ENCODE results near the gene ARG1.

The ARG1 gene

DNA sequence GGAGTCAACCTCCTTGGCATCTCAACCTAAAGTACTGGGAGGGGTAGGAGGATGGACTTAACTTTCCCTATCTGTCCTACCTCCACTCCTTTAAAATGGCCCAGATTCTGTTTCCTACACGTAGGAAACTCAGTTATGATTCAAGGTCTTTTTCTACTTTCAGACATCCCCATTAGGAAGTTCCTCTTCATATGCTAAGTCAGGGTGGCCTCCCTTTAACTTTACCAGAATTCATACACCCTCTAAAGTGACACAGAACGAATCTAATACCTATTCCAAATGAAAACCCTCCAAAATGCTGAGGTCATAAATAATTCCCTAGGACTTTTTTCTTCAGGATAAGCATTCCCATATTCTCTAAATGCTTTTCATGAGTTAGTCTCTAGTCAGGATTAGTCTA is 15.6 kb downstream of the ARG1 start:
- Histone ChIP-seq H3K4me3 (ENCODE audit: low read length) (no peak overlapping the region), H3K9ac (ENCODE audit: low read length) (no peak overlapping the region), H3K4me1 (ENCODE audit: control insufficient read depth, insufficient read depth, low read length) (no peaks in the 10 kb centered on the region), H3K27me3 (ENCODE audit: control insufficient read depth, insufficient read depth, low read length) (no peaks in the 10 kb centered on the region), H3K36me3 (ENCODE audit: control insufficient read depth, insufficient read depth, low read length) (peaks cover 10% of the 10 kb centered on the region), H3K9me3 (ENCODE audit: control insufficient read depth, low read length) (no peaks in the 10 kb centered on the region)

DNA sequence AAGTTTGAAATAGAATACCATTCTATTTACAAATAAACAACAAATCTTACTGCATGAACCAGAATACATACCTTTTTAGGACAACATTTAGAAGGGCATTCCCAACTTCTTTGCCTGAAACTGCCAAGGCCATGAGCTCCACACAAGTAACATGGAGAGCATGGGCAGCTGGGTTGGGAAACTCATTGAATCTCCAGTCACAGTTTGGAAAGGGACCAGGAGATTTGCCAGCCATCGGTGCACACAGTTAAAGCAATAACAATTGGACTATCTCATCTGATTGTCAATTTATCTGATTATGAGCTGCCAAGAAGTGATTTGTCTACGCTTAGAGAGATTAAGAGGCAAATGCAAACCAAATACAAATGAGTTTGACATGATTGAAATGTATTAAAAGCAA is 19.9 kb downstream of the ARG1 start:
- Histone ChIP-seq H3K4me1 (ENCODE audit: control insufficient read depth, insufficient read depth, low read length) (no peaks in the 10 kb centered on the region), H3K4me3 (ENCODE audit: low read length) (no peak overlapping the region), H3K9me3 (ENCODE audit: control insufficient read depth, low read length) (no peaks in the 10 kb centered on the region), H3K9ac (ENCODE audit: low read length) (no peak overlapping the region), H3K27me3 (ENCODE audit: control insufficient read depth, insufficient read depth, low read length) (no peaks in the 10 kb centered on the region), H3K36me3 (ENCODE audit: control insufficient read depth, insufficient read depth, low read length) (peaks cover 12% of the 10 kb centered on the region)

DNA sequence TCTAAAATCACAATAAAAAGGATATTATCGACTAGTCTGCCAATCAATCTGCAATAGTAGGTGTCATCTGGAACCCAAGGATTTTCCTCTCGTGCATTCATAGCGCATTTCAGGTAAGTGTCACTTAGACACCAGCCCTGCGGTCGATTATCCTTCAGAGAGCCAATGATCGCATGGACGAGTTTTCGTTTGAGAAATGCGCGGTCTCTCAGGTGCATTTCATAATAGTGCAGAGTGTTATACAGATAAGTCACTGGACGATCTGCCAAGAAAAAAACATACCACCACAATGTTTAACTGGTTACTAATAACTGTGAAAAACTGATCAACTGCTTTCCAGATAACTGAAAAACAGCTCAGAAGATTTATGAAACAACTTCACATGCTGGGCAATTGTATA is 21.0 kb downstream of the ARG1 start:
- H3K36me3 ChIP-seq (ENCODE audit: control insufficient read depth, insufficient read depth, low read length), result peaks cover 5% of the 10 kb centered on the region
- no peaks in the 10 kb centered on the region for H3K4me1 ChIP-seq (ENCODE audit: control insufficient read depth, insufficient read depth, low read length)
- no peaks in the 10 kb centered on the region for H3K9me3 ChIP-seq (ENCODE audit: control insufficient read depth, low read length)
- no peaks in the 10 kb centered on the region for H3K27me3 ChIP-seq (ENCODE audit: control insufficient read depth, insufficient read depth, low read length)
- H3K9ac ChIP-seq (ENCODE audit: low read length), result no peak overlapping the region
- no peak overlapping the region for H3K4me3 ChIP-seq (ENCODE audit: low read length)

DNA sequence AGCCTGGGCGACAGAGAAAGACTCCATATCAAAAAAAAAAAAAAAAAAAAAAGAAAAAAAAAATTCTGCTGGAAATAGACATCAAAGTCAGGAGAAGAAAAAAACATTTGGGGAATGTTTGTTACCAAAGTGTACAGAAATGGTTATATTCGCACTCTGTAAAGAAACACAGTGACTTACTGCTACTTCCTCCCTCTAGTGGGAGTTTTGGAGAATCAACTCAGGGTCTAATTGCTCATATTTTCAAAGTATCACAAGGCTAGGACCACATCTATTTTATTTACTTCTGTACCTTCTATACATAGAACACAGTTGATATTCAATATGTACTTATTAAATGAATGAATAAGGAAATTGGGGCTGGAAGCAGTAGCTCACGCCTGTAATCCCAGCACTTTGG is 24.4 kb downstream of the ARG1 start:
- no peaks in the 10 kb centered on the region for H3K4me1 ChIP-seq (ENCODE audit: control insufficient read depth, insufficient read depth, low read length)
- H3K4me3 ChIP-seq (ENCODE audit: low read length), result no peak overlapping the region
- H3K9ac ChIP-seq (ENCODE audit: low read length), result no peak overlapping the region
- H3K36me3 ChIP-seq (ENCODE audit: control insufficient read depth, insufficient read depth, low read length), result peaks cover 3% of the 10 kb centered on the region
- no peaks in the 10 kb centered on the region for H3K27me3 ChIP-seq (ENCODE audit: control insufficient read depth, insufficient read depth, low read length)
- H3K9me3 ChIP-seq (ENCODE audit: control insufficient read depth, low read length), result no peaks in the 10 kb centered on the region

DNA sequence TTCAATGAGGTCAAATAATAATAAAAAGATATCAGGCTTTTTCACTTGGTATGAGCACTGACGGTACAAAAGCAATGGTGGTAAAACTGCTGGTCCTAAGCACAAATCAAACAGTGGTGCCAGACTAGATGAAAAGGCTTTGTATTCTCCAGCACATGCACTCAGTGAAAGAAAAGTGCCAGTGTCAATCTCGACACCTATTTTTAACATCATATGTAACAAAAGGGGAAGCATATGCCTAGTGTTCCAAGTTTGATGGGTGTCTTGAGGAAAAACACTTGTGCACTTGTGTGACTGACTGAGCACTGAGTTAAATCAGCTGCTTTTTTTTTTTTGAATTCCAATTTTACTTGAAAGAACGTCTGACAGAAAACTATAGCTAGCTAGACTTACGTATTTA is 27.7 kb downstream of the ARG1 start:
- Histone ChIP-seq H3K4me3 (ENCODE audit: low read length) (no peak overlapping the region), H3K4me1 (ENCODE audit: control insufficient read depth, insufficient read depth, low read length) (no peaks in the 10 kb centered on the region), H3K9ac (ENCODE audit: low read length) (no peak overlapping the region), H3K9me3 (ENCODE audit: control insufficient read depth, low read length) (no peaks in the 10 kb centered on the region), H3K36me3 (ENCODE audit: control insufficient read depth, insufficient read depth, low read length) (peaks cover 5% of the 10 kb centered on the region), H3K27me3 (ENCODE audit: control insufficient read depth, insufficient read depth, low read length) (no peaks in the 10 kb centered on the region)

DNA sequence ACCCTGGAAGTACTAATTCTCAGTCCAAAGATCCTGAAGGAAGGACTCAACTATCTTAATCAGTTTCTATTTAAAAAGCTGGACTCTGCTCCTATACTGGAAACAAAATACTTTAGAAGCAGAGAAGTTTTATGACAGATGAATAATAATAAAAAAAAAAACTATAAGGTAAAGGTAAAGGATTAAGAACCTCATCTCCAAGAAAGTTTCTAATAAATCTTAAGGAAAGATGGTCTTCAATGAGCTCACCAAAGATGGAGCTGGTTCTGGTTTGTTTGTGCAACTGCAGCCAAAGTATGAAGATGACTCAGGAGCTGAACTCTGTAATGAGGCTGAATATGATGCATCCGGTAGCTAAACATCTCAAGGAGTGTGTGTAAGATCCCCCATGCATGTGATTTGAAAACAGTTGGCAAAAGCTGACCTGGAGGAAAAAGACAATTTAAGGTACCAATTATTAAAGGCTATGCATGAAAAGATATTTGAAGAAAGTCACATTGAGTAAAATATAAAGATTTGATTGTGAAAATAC is 29.8 kb downstream of the ARG1 start:
- Histone ChIP-seq H3K9me3 (ENCODE audit: control insufficient read depth, low read length) (no peaks in the 10 kb centered on the region), H3K27me3 (ENCODE audit: control insufficient read depth, insufficient read depth, low read length) (no peaks in the 10 kb centered on the region), H3K4me3 (ENCODE audit: low read length) (no peak overlapping the region), H3K9ac (ENCODE audit: low read length) (no peak overlapping the region), H3K4me1 (ENCODE audit: control insufficient read depth, insufficient read depth, low read length) (no peaks in the 10 kb centered on the region), H3K36me3 (ENCODE audit: control insufficient read depth, insufficient read depth, low read length) (peaks cover 7% of the 10 kb centered on the region)

DNA sequence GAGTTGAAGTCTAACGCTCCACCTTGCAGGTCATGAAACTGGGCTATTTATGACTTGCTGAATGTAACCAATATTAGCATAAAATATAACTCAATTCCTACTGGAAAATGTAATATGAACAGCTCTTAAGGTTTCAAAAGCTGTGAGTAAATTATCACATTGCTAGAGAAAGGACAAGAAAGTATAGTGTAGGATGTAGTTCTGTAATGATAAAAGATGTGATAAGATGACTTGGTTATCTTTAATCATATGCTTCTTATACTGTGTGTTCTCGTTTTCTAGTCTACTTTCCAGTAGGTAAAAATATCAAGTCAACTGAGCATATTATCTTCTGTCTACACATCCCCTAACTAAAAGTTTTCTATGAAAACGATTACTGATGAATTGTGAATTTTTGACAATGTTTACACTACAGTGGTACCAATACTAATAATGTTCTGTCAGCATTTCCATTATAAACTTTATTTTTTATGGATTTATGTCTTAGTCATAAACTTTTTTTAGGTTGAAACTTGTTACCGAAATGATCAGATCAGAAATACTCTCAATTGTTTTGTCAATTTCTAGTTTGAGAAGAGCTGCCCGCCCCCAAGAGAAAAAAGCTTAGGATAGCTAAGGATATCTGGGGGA is 40.4 kb downstream of the ARG1 start:
- no peaks in the 10 kb centered on the region for H3K27me3 ChIP-seq (ENCODE audit: control insufficient read depth, insufficient read depth, low read length)
- H3K9me3 ChIP-seq (ENCODE audit: control insufficient read depth, low read length), result no peaks in the 10 kb centered on the region
- H3K4me3 ChIP-seq (ENCODE audit: low read length), result no peak overlapping the region
- H3K36me3 ChIP-seq (ENCODE audit: control insufficient read depth, insufficient read depth, low read length), result no peaks in the 10 kb centered on the region
- no peaks in the 10 kb centered on the region for H3K4me1 ChIP-seq (ENCODE audit: control insufficient read depth, insufficient read depth, low read length)
- no peak overlapping the region for H3K9ac ChIP-seq (ENCODE audit: low read length)

DNA sequence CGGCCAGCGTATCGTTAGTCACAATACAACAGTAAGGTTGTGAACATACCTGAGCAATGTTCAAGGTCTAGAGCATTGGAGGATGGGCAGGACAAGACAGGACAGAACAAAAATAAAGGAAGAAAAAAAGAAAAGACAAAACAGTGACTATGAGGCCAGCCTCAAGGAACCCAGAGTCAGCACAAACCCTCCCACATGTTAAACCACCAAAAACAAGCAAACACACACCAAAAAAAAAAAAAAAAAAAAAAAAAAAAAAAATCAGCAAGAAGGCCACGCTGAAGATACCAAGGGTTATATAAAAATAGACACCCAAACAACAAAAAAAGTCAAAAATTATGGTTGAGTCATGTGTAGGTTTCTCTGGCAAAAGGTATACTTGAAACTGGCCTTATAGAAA is 42.2 kb downstream of the ARG1 start:
- no peak overlapping the region for H3K4me3 ChIP-seq (ENCODE audit: low read length)
- H3K9me3 ChIP-seq (ENCODE audit: control insufficient read depth, low read length), result no peaks in the 10 kb centered on the region
- H3K4me1 ChIP-seq (ENCODE audit: control insufficient read depth, insufficient read depth, low read length), result no peaks in the 10 kb centered on the region
- no peaks in the 10 kb centered on the region for H3K27me3 ChIP-seq (ENCODE audit: control insufficient read depth, insufficient read depth, low read length)
- no peak overlapping the region for H3K9ac ChIP-seq (ENCODE audit: low read length)
- no peaks in the 10 kb centered on the region for H3K36me3 ChIP-seq (ENCODE audit: control insufficient read depth, insufficient read depth, low read length)

DNA sequence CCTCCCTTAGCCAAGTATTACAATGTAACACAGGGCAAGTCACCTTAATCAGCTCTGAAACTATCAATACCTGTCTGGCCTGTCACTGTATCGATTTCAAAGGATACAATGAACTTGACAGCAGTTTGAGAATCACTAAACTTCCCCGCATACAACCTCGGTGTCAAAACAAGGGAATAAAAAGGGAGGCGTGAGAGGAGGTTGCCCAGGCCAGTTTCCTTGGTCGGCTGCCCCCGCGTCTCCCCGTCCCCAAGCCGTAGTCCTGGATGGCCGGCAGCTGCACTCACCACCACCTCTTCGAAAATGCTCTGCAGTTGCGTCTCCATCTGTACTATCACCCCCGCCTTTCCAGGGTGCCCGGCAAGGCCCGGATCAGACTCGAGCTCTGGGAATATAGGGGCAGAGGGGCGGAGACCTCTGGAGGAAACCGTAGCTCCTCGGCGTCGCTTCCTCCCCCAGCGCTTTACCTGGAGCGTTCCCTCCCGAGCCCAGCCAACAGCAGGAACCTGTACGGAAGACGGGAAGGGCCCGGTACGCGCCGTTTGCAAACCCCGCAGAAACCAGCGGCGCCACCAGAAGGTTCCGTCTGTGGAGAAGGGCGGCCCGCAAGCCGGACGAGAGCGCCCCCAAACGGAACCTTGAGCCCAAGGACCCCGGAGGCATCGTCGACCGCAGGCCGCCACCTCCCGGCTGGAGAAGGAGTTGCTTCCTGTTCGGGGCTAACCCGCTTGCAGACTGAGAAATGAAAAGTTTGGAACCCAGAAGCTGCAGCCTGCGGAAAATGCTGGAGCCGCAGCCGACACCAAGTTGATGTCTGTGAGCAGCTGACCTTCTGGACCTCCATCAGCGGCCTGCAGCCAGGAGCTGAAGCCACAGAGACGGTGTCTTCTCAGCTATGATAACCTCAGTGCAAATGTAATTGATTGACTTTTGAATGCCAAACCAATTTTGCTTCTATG is 55.0 kb downstream of the ARG1 start, which contains the start of gene MED23:
MED23 (minus strand) TSS at position 519 of the 959 bp plus-strand sequence; CDS start at position 326, 193 bp downstream.
- Histone ChIP-seq H3K4me1 (ENCODE audit: control insufficient read depth, insufficient read depth, low read length) (no peaks in the 10 kb centered on the region), H3K36me3 (ENCODE audit: control insufficient read depth, insufficient read depth, low read length) (peaks cover 4% of the 10 kb centered on the region), H3K4me3 (ENCODE audit: low read length) (peak within 1 kb of the TSS; percentile 91), H3K9ac (ENCODE audit: low read length) (peak within 1 kb of the TSS; percentile 91), H3K9me3 (ENCODE audit: control insufficient read depth, low read length) (no peaks in the 10 kb centered on the region), H3K27me3 (ENCODE audit: control insufficient read depth, insufficient read depth, low read length) (no peaks in the 10 kb centered on the region)

DNA sequence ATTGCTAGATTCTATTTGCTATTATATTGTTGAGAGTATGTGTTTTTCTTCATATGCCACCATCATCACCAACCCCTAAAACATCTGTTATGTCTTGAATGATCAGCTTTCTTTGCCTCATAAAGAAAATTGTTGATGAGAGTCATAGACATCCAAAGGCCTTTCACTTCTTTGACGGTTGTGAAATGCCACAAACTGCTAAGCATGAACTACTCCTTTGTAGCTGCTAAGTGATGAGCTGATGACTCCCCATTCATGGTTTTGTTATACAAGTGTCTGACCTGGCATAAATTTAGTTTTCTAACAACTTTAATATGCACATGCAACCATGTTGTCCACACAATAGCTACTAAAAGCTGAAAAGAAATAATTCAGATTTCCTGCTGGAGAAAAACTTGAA is 55.7 kb downstream of the ARG1 start:
- Histone ChIP-seq H3K36me3 (ENCODE audit: control insufficient read depth, insufficient read depth, low read length) (peaks cover 4% of the 10 kb centered on the region), H3K9me3 (ENCODE audit: control insufficient read depth, low read length) (no peaks in the 10 kb centered on the region), H3K4me1 (ENCODE audit: control insufficient read depth, insufficient read depth, low read length) (no peaks in the 10 kb centered on the region), H3K4me3 (ENCODE audit: low read length) (no peak overlapping the region), H3K9ac (ENCODE audit: low read length) (no peak overlapping the region), H3K27me3 (ENCODE audit: control insufficient read depth, insufficient read depth, low read length) (no peaks in the 10 kb centered on the region)

DNA sequence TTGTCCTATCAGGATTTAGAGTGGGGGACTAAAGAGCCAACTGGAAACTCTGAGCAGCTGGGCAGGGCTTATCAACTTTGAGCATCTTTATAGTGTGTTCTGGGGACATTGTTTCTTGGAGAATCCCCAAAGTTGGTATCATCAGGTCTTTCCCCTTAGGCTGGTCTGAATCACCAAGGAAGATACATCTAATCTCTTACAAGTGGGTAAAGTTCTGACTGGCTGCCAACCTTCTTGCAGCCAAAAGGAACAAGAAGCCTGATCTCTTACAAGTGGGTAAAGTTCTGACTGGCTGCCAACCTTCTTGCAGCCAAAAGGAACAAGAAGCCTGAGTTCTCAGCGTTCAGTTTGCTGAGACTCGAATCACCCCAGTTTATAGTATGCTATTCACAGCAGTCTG is 56.6 kb downstream of the ARG1 start:
- H3K36me3 ChIP-seq (ENCODE audit: control insufficient read depth, insufficient read depth, low read length), result no peaks in the 10 kb centered on the region
- H3K4me1 ChIP-seq (ENCODE audit: control insufficient read depth, insufficient read depth, low read length), result no peaks in the 10 kb centered on the region
- no peak overlapping the region for H3K9ac ChIP-seq (ENCODE audit: low read length)
- H3K9me3 ChIP-seq (ENCODE audit: control insufficient read depth, low read length), result no peaks in the 10 kb centered on the region
- H3K4me3 ChIP-seq (ENCODE audit: low read length), result no peak overlapping the region
- H3K27me3 ChIP-seq (ENCODE audit: control insufficient read depth, insufficient read depth, low read length), result no peaks in the 10 kb centered on the region

DNA sequence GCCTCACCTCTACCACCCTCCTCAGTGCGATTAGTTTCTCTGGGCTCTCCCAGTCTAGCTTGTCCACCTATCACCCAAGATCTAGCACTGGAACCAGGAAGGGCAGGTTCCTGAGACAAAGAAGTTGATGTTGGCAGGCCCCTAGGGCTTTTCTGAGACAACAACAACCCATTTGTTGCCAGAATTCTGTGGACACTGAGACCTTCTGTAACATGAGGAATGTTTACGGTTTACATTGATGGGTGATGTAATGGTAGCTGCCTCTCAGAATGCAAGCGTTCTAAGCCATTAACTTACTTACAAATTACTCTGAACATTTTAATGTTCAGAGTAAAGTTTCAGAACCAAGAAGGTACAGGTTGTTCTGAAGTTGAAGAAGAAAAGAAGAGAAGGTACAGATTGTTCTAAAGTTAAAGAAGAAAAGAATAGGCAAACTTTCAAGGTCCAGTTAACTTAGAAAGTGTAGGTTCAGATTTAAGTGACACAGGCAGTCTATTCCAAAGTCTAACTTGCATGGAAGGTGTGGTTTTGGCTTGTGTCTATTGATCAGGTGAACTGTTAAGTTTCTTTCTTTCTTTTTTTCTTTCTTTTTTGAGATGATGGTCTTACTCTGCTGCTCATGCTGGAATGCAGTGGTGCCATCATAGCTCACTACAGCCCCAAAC is 58.7 kb downstream of the ARG1 start:
- Histone ChIP-seq H3K9ac (ENCODE audit: low read length) (no peak overlapping the region), H3K36me3 (ENCODE audit: control insufficient read depth, insufficient read depth, low read length) (no peaks in the 10 kb centered on the region), H3K9me3 (ENCODE audit: control insufficient read depth, low read length) (no peaks in the 10 kb centered on the region), H3K27me3 (ENCODE audit: control insufficient read depth, insufficient read depth, low read length) (no peaks in the 10 kb centered on the region), H3K4me3 (ENCODE audit: low read length) (no peak overlapping the region), H3K4me1 (ENCODE audit: control insufficient read depth, insufficient read depth, low read length) (no peaks in the 10 kb centered on the region)

Measured in mucosa of stomach (tissue), 1 donor.